DND-41 (cell line): ENCODE results near the gene UST.

Source experiments
- EZH2 ChIP-seq: IDR thresholded peaks from 3 replicates; pipeline ENCODE4 v1.6.1; 2012; ENCODE audit warnings: borderline replicate concordance, low read depth, mild to moderate bottlenecking, moderate library complexity, low read length, inconsistent platforms; ENCODE audit not compliant: severe bottlenecking
- TF ChIP-seq, protein P1 (sequence below): IDR thresholded peaks from 2 replicates; pipeline ENCODE4 v1.5.1; 2012; ENCODE audit warnings: borderline replicate concordance, low read length, moderate library complexity, mild to moderate bottlenecking; ENCODE audit not compliant: poor library complexity, severe bottlenecking; ENCODE audit errors: extremely low read depth

DNA sequence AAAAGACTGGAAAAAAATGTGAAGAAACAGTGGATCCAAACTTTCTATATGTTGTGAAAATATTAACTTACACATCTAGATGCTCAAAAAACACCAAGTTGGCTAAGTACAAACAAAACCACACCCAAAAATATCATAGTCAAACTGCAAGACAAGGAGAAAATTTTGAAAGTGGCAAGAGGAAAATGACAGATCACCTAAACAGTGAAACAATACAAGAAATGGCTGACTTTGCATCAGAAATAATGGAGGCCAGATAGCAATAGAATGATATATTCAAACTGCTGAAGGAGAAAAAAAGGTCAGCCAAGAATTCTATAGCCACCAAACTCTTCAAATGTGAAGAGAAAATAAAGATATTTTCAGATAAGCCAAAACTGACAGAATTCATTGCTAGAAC is 22.4 kb upstream of the UST start:
- TF ChIP-seq, protein P1, sequence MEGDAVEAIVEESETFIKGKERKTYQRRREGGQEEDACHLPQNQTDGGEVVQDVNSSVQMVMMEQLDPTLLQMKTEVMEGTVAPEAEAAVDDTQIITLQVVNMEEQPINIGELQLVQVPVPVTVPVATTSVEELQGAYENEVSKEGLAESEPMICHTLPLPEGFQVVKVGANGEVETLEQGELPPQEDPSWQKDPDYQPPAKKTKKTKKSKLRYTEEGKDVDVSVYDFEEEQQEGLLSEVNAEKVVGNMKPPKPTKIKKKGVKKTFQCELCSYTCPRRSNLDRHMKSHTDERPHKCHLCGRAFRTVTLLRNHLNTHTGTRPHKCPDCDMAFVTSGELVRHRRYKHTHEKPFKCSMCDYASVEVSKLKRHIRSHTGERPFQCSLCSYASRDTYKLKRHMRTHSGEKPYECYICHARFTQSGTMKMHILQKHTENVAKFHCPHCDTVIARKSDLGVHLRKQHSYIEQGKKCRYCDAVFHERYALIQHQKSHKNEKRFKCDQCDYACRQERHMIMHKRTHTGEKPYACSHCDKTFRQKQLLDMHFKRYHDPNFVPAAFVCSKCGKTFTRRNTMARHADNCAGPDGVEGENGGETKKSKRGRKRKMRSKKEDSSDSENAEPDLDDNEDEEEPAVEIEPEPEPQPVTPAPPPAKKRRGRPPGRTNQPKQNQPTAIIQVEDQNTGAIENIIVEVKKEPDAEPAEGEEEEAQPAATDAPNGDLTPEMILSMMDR, result no peak
- TF ChIP-seq EZH2, result no peak
